ENCODE measurements around the gene UNC80. TPM values are rescaled to one million over a fixed set of nuclear protein-coding genes. Genes with fewer than 3 reads are reported as not detected.

The UNC80 gene
- total and polyA plus RNA-seq, 4 donors, result not detected

- Histone ChIP-seq H3K36me3 (ENCODE audit: control insufficient read depth in 1 of 2, insufficient read depth in 2 of 2, low read length in 1 of 2) (no peaks in the 10 kb centered on the region), H3K9me3 (ENCODE audit: control insufficient read depth, low read length) (no peaks in the 10 kb centered on the region), H3K27ac (ENCODE audit: low read depth in 1 of 2, low read length in 2 of 2) (no peak overlapping the region), H3K4me1 (ENCODE audit: control insufficient read depth in 1 of 2, insufficient read depth in 2 of 2, low read length in 2 of 2) (no peaks in the 10 kb centered on the region), H3K4me3 (ENCODE audit: low read length in 2 of 2) (no peak overlapping the region), H3K27me3 (ENCODE audit: control insufficient read depth in 1 of 2, insufficient read depth in 2 of 2, low read length in 1 of 2) (no peaks in the 10 kb centered on the region)
- intact Hi-C loops (cut with DNase I), result no loop called here
- 90 to 93% methylated on average over 3 of the region's 3 CpGs for WGBS, 2 donors
- no peak for ATAC-seq (ENCODE audit: low FRiP score)
- no peak for DNase-seq
Measured at GRCh38 chr2:209823484-209823883, 51.9 kb downstream of the UNC80 start.

- Histone ChIP-seq H3K4me3 (ENCODE audit: low read length in 2 of 2) (no peak overlapping the region), H3K36me3 (ENCODE audit: control insufficient read depth in 1 of 2, insufficient read depth in 2 of 2, low read length in 1 of 2) (no peaks in the 10 kb centered on the region), H3K27ac (ENCODE audit: low read depth in 1 of 2, low read length in 2 of 2) (no peak overlapping the region), H3K9me3 (ENCODE audit: control insufficient read depth, low read length) (no peaks in the 10 kb centered on the region), H3K4me1 (ENCODE audit: control insufficient read depth in 1 of 2, insufficient read depth in 2 of 2, low read length in 2 of 2) (no peaks in the 10 kb centered on the region), H3K27me3 (ENCODE audit: control insufficient read depth in 1 of 2, insufficient read depth in 2 of 2, low read length in 1 of 2) (no peaks in the 10 kb centered on the region)
- ATAC-seq (ENCODE audit: low FRiP score) (no peak), DNase-seq (no peak)
- intact Hi-C loops (cut with DNase I), result no loop called here
- 47 to 56% methylated on average over 1 of the region's 1 CpG for WGBS, 2 donors
Measured at GRCh38 chr2:209824391-209824790, 52.8 kb downstream of the UNC80 start.

- intact Hi-C loops (cut with DNase I), result no loop called here
- no peaks in the 10 kb centered on the region for H3K36me3 ChIP-seq (ENCODE audit: control insufficient read depth in 1 of 2, insufficient read depth in 2 of 2, low read length in 1 of 2)
- 78 to 87% methylated on average over 4 of the region's 4 CpGs for WGBS, 2 donors
Measured at GRCh38 chr2:209830722-209831465, 59.3 kb downstream of the UNC80 start.

GRCh38 chr2:209834767-209835166 lies 63.1 kb downstream of the UNC80 start:
- no peak overlapping the region for H3K27ac ChIP-seq (ENCODE audit: low read depth in 1 of 2, low read length in 2 of 2)
- H3K4me3 ChIP-seq (ENCODE audit: low read length in 2 of 2), result no peak overlapping the region
- no peak for DNase-seq
- H3K27me3 ChIP-seq (ENCODE audit: control insufficient read depth in 1 of 2, insufficient read depth in 2 of 2, low read length in 1 of 2), result no peaks in the 10 kb centered on the region
- no peak for ATAC-seq (ENCODE audit: low FRiP score)
- 58 to 70% methylated on average over 5 of the region's 5 CpGs for WGBS, 2 donors
- intact Hi-C loops (cut with DNase I), result no loop called here
- no peaks in the 10 kb centered on the region for H3K36me3 ChIP-seq (ENCODE audit: control insufficient read depth in 1 of 2, insufficient read depth in 2 of 2, low read length in 1 of 2)
- H3K9me3 ChIP-seq (ENCODE audit: control insufficient read depth, low read length), result no peaks in the 10 kb centered on the region
- H3K4me1 ChIP-seq (ENCODE audit: control insufficient read depth in 1 of 2, insufficient read depth in 2 of 2, low read length in 2 of 2), result no peaks in the 10 kb centered on the region

More at GRCh38 chr2:209830722-209831465, 59.3 kb downstream of the UNC80 start:
- Histone ChIP-seq H3K4me1 (ENCODE audit: control insufficient read depth in 1 of 2, insufficient read depth in 2 of 2, low read length in 2 of 2) (no peaks in the 10 kb centered on the region), H3K27ac (ENCODE audit: low read depth in 1 of 2, low read length in 2 of 2) (no peak overlapping the region), H3K9me3 (ENCODE audit: control insufficient read depth, low read length) (no peaks in the 10 kb centered on the region), H3K27me3 (ENCODE audit: control insufficient read depth in 1 of 2, insufficient read depth in 2 of 2, low read length in 1 of 2) (no peaks in the 10 kb centered on the region), H3K4me3 (ENCODE audit: low read length in 2 of 2) (no peak overlapping the region)
- ATAC-seq (ENCODE audit: low FRiP score), result no peak
- DNase-seq, result no peak

- Histone ChIP-seq H3K9me3 (ENCODE audit: control insufficient read depth, low read length) (no peaks in the 10 kb centered on the region), H3K36me3 (ENCODE audit: control insufficient read depth in 1 of 2, insufficient read depth in 2 of 2, low read length in 1 of 2) (no peaks in the 10 kb centered on the region), H3K27me3 (ENCODE audit: control insufficient read depth in 1 of 2, insufficient read depth in 2 of 2, low read length in 1 of 2) (no peaks in the 10 kb centered on the region), H3K27ac (ENCODE audit: low read depth in 1 of 2, low read length in 2 of 2) (no peak overlapping the region), H3K4me3 (ENCODE audit: low read length in 2 of 2) (no peak overlapping the region), H3K4me1 (ENCODE audit: control insufficient read depth in 1 of 2, insufficient read depth in 2 of 2, low read length in 2 of 2) (no peaks in the 10 kb centered on the region)
- intact Hi-C loops (cut with DNase I), result no loop called here
- ATAC-seq (ENCODE audit: low FRiP score) (no peak), DNase-seq (no peak)
- WGBS, 2 donors, result 35 to 40% methylated on average over 3 of the region's 3 CpGs
Measured at GRCh38 chr2:209840434-209840833, 68.8 kb downstream of the UNC80 start.

GRCh38 chr2:209845666-209846065 lies 74.0 kb downstream of the UNC80 start:
- DNase-seq (no peak), ATAC-seq (ENCODE audit: low FRiP score) (no peak)
- 79 to 80% methylated on average over 2 of the region's 2 CpGs for WGBS, 2 donors

GRCh38 chr2:209864716-209865295 lies 93.2 kb downstream of the UNC80 start:
- ATAC-seq (ENCODE audit: low FRiP score) (no peak), DNase-seq (no peak)
- WGBS, 2 donors, result 62 to 66% methylated on average over 18 of the region's 18 CpGs
- H3K4me3 ChIP-seq (ENCODE audit: low read length in 2 of 2), result no peak overlapping the region
- H3K4me1 ChIP-seq (ENCODE audit: control insufficient read depth in 1 of 2, insufficient read depth in 2 of 2, low read length in 2 of 2), result no peaks in the 10 kb centered on the region
- H3K9me3 ChIP-seq (ENCODE audit: control insufficient read depth, low read length), result peaks cover 2% of the 10 kb centered on the region
- H3K27me3 ChIP-seq (ENCODE audit: control insufficient read depth in 1 of 2, insufficient read depth in 2 of 2, low read length in 1 of 2), result no peaks in the 10 kb centered on the region
- no peaks in the 10 kb centered on the region for H3K36me3 ChIP-seq (ENCODE audit: control insufficient read depth in 1 of 2, insufficient read depth in 2 of 2, low read length in 1 of 2)
- intact Hi-C loops (cut with DNase I), result no loop called here
- H3K27ac ChIP-seq (ENCODE audit: low read depth in 1 of 2, low read length in 2 of 2), result no peak overlapping the region

More at GRCh38 chr2:209845666-209846065, 74.0 kb downstream of the UNC80 start:
- Histone ChIP-seq H3K27ac (ENCODE audit: low read depth in 1 of 2, low read length in 2 of 2) (no peak overlapping the region), H3K4me1 (ENCODE audit: control insufficient read depth in 1 of 2, insufficient read depth in 2 of 2, low read length in 2 of 2) (no peaks in the 10 kb centered on the region), H3K36me3 (ENCODE audit: control insufficient read depth in 1 of 2, insufficient read depth in 2 of 2, low read length in 1 of 2) (no peaks in the 10 kb centered on the region), H3K27me3 (ENCODE audit: control insufficient read depth in 1 of 2, insufficient read depth in 2 of 2, low read length in 1 of 2) (no peaks in the 10 kb centered on the region), H3K9me3 (ENCODE audit: control insufficient read depth, low read length) (no peaks in the 10 kb centered on the region), H3K4me3 (ENCODE audit: low read length in 2 of 2) (no peak overlapping the region)
- intact Hi-C loops (cut with DNase I), result no loop called here

- intact Hi-C loops (cut with DNase I), result no loop called here
- 87 to 90% methylated on average over 6 of the region's 6 CpGs for WGBS, 2 donors
- no peaks in the 10 kb centered on the region for H3K4me1 ChIP-seq (ENCODE audit: control insufficient read depth in 1 of 2, insufficient read depth in 2 of 2, low read length in 2 of 2)
- no peak for DNase-seq
- H3K27me3 ChIP-seq (ENCODE audit: control insufficient read depth in 1 of 2, insufficient read depth in 2 of 2, low read length in 1 of 2), result no peaks in the 10 kb centered on the region
- H3K27ac ChIP-seq (ENCODE audit: low read depth in 1 of 2, low read length in 2 of 2), result no peak overlapping the region
- peaks cover 3% of the 10 kb centered on the region for H3K9me3 ChIP-seq (ENCODE audit: control insufficient read depth, low read length)
- H3K4me3 ChIP-seq (ENCODE audit: low read length in 2 of 2), result no peak overlapping the region
- no peaks in the 10 kb centered on the region for H3K36me3 ChIP-seq (ENCODE audit: control insufficient read depth in 1 of 2, insufficient read depth in 2 of 2, low read length in 1 of 2)
- ATAC-seq (ENCODE audit: low FRiP score), result no peak
Measured at GRCh38 chr2:209868271-209868994, 96.8 kb downstream of the UNC80 start.

Data from aorta (tissue), 5 donors.